ENCODE data around the gene NNAT. TPM values are rescaled to one million over a fixed set of nuclear protein-coding genes. Genes with fewer than 3 reads are reported as not detected.
A peak's percentile ranks its signal among the peaks of the same experiment; 100 is the strongest.

Gene NNAT
- total and polyA plus RNA-seq, 4 donors: 0.38 to 2.6 TPM; not detected in 2

DNA sequence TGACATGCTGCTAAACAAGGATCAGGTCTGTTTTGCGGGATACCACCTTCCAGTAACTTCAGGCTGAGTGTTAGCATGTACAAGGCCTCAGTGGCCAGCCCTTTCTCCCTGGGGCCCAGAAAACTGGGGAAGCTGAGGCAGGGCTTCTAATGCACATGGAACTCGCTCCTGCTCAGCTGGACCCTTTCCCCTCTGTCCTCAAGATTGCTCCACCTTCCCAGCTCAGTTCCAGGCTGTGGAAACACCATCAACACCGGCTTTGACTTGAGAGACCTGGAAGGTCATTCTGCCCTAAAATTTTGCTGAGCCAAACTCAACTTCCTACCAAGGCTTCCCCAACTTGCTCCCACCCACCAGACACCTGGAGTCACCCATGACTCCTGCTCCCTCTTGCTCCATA lies 10.8 kb downstream of the NNAT start:
- intact Hi-C loops (cut with DNase I): loop anchor here (5.0 kb wide), 2 partner anchors 140 to 335 kb away; no protein-coding TSS in a partner anchor

DNA sequence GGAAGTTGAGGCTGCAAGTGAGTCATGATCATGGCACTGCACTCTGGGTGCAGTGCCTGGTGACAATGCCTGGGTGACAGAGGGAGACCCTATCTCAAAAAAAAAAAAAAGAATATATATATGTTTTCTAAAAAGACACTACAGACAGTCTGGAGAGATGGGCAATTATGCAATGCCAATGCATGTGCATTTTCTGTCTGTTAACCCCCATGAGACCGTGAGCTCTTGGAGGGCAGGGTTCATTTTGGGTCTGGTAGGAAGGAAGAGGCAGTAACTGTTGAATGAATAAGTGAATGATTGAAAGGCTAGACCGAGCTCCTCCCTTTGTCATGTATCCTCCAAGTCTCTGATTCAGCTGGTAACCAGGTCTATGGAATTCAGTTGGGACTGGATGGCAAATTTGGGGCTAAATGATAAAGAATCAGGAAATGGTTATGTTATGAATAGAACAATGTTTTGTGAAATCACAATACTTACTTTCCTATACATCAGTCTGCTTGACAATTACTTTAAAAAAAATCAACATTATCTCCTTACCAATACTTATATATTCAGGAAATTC lies 12.2 kb downstream of the NNAT start:
- 90% methylated on average over 2 of the region's 2 CpGs for WGBS, 2 donors
- DNase-seq: no peak
- Histone ChIP-seq H3K4me3 (ENCODE audit: low read length in 2 of 2) (no peak overlapping the region), H3K36me3 (ENCODE audit: control insufficient read depth in 1 of 2, insufficient read depth in 2 of 2, low read length in 1 of 2) (no peaks in the 10 kb centered on the region), H3K9me3 (ENCODE audit: control insufficient read depth, low read length) (no peaks in the 10 kb centered on the region), H3K27me3 (ENCODE audit: control insufficient read depth in 1 of 2, insufficient read depth in 2 of 2, low read length in 1 of 2) (no peaks in the 10 kb centered on the region), H3K27ac (ENCODE audit: low read depth in 1 of 2, low read length in 2 of 2) (no peak overlapping the region), H3K4me1 (ENCODE audit: control insufficient read depth in 1 of 2, insufficient read depth in 2 of 2, low read length in 2 of 2) (no peaks in the 10 kb centered on the region)
- ATAC-seq (ENCODE audit: low FRiP score): no peak
- intact Hi-C loops (cut with DNase I): loop anchor here (5.0 kb wide), 2 partner anchors 141 to 336 kb away; no protein-coding TSS in a partner anchor

More for the DNA sequence above, 10.8 kb downstream of the NNAT start:
- Histone ChIP-seq H3K27ac (ENCODE audit: low read depth in 1 of 2, low read length in 2 of 2) (no peak overlapping the region), H3K4me1 (ENCODE audit: control insufficient read depth in 1 of 2, insufficient read depth in 2 of 2, low read length in 2 of 2) (no peaks in the 10 kb centered on the region), H3K4me3 (ENCODE audit: low read length in 2 of 2) (no peak overlapping the region), H3K27me3 (ENCODE audit: control insufficient read depth in 1 of 2, insufficient read depth in 2 of 2, low read length in 1 of 2) (no peaks in the 10 kb centered on the region), H3K9me3 (ENCODE audit: control insufficient read depth, low read length) (no peaks in the 10 kb centered on the region), H3K36me3 (ENCODE audit: control insufficient read depth in 1 of 2, insufficient read depth in 2 of 2, low read length in 1 of 2) (no peaks in the 10 kb centered on the region)
- WGBS, 2 donors: 79 to 90% methylated on average over 3 of the region's 3 CpGs
- ATAC-seq (ENCODE audit: low FRiP score): no peak
- DNase-seq: no peak

DNA sequence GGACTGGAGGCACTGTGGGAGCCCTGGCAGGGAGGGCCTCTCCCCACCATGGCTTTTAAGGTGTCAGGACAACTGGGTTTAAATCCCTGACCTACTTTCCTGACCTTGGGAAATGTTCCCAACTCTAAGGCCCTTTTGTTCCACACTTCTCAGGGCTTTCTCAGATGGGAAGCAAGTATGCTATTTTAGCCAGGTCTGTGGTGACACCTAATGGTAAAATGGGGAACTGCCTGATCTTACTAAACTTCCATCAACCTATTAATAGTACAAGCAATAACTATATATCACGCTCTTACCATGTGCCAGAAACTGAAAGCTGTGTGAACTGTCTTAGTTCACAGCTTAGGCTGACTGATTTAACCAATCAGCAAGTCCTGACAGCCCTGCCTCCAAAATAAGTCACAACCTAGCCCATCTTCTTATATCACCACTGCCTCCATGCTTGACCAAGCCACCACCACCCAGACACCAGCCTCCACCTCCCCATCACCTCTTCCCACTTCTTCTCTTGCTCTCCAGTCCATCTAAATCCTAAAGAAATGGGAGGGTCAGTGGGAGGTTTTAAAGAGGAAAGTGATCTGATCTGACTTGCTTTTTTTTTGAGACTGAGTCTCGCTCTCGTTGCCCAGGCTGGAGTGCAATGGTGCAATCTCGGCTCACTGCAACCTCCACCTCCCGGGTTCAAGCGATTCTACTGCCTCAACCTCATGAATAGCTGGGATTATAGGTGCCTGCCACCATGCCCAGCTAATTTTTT lies 13.5 kb downstream of the NNAT start:
- intact Hi-C loops (cut with DNase I): loop anchor here (1.0 to 5.0 kb wide), 4 partner anchors 142 to 337 kb away; no protein-coding TSS in a partner anchor
- Histone ChIP-seq H3K9me3 (ENCODE audit: control insufficient read depth, low read length) (no peaks in the 10 kb centered on the region), H3K4me3 (ENCODE audit: low read length in 2 of 2) (no peak overlapping the region), H3K4me1 (ENCODE audit: control insufficient read depth in 1 of 2, insufficient read depth in 2 of 2, low read length in 2 of 2) (no peaks in the 10 kb centered on the region), H3K27ac (ENCODE audit: low read depth in 1 of 2, low read length in 2 of 2) (no peak overlapping the region), H3K27me3 (ENCODE audit: control insufficient read depth in 1 of 2, insufficient read depth in 2 of 2, low read length in 1 of 2) (no peaks in the 10 kb centered on the region), H3K36me3 (ENCODE audit: control insufficient read depth in 1 of 2, insufficient read depth in 2 of 2, low read length in 1 of 2) (no peaks in the 10 kb centered on the region)
- DNase-seq (no peak), ATAC-seq (ENCODE audit: low FRiP score) (peak; percentile 87)
- 57 to 65% methylated on average over 6 of the region's 6 CpGs for WGBS, 2 donors

- 69 to 73% methylated on average over 10 of the region's 10 CpGs for WGBS, 2 donors
- Histone ChIP-seq H3K4me1 (ENCODE audit: control insufficient read depth in 1 of 2, insufficient read depth in 2 of 2, low read length in 2 of 2) (no peaks in the 10 kb centered on the region), H3K27me3 (ENCODE audit: control insufficient read depth in 1 of 2, insufficient read depth in 2 of 2, low read length in 1 of 2) (no peaks in the 10 kb centered on the region), H3K4me3 (ENCODE audit: low read length in 2 of 2) (no peak overlapping the region), H3K9me3 (ENCODE audit: control insufficient read depth, low read length) (no peaks in the 10 kb centered on the region), H3K36me3 (ENCODE audit: control insufficient read depth in 1 of 2, insufficient read depth in 2 of 2, low read length in 1 of 2) (no peaks in the 10 kb centered on the region), H3K27ac (ENCODE audit: low read depth in 1 of 2, low read length in 2 of 2) (no peak overlapping the region)
- ATAC-seq (ENCODE audit: low FRiP score) (no peak), DNase-seq (no peak)
- intact Hi-C loops (cut with DNase I): loop anchor here in 1 of 2 donors (2.0 kb wide), 1 partner anchor 267 kb away; no protein-coding TSS in a partner anchor
Measured at GRCh38 chr20:37535443-37536132, 14.5 kb downstream of the NNAT start.

DNA sequence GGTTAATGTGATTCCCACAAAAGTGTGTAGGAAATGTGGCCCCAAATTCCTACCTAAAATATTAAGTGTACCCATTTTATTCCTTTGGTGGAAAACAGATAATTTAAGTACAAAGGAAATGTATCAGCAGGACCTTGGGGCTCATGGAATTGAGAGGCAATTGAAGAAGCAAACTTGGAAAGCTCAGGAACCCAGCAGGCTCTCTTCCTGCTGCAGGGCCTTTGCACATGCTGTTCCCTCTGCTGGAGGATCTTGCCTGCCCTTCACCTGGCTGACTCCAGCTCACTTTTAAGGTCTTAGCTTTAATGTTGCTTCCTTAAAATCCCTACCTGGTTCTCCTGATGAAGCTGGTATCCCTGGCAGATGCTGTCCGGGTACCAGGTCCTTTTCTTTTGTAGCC lies 16.5 kb downstream of the NNAT start:
- 90 to 92% methylated on average over 1 of the region's 1 CpG for WGBS, 2 donors
- Histone ChIP-seq H3K36me3 (ENCODE audit: control insufficient read depth in 1 of 2, insufficient read depth in 2 of 2, low read length in 1 of 2) (no peaks in the 10 kb centered on the region), H3K4me1 (ENCODE audit: control insufficient read depth in 1 of 2, insufficient read depth in 2 of 2, low read length in 2 of 2) (no peaks in the 10 kb centered on the region), H3K27ac (ENCODE audit: low read depth in 1 of 2, low read length in 2 of 2) (no peak overlapping the region), H3K27me3 (ENCODE audit: control insufficient read depth in 1 of 2, insufficient read depth in 2 of 2, low read length in 1 of 2) (no peaks in the 10 kb centered on the region), H3K4me3 (ENCODE audit: low read length in 2 of 2) (no peak overlapping the region), H3K9me3 (ENCODE audit: control insufficient read depth, low read length) (no peaks in the 10 kb centered on the region)
- DNase-seq: no peak
- ATAC-seq (ENCODE audit: low FRiP score): no peak
- intact Hi-C loops (cut with DNase I): no loop called here

- Histone ChIP-seq H3K9me3 (ENCODE audit: control insufficient read depth, low read length) (no peaks in the 10 kb centered on the region), H3K4me1 (ENCODE audit: control insufficient read depth in 1 of 2, insufficient read depth in 2 of 2, low read length in 2 of 2) (no peaks in the 10 kb centered on the region), H3K27me3 (ENCODE audit: control insufficient read depth in 1 of 2, insufficient read depth in 2 of 2, low read length in 1 of 2) (no peaks in the 10 kb centered on the region), H3K27ac (ENCODE audit: low read depth in 1 of 2, low read length in 2 of 2) (no peak overlapping the region), H3K36me3 (ENCODE audit: control insufficient read depth in 1 of 2, insufficient read depth in 2 of 2, low read length in 1 of 2) (no peaks in the 10 kb centered on the region), H3K4me3 (ENCODE audit: low read length in 2 of 2) (no peak overlapping the region)
- ATAC-seq (ENCODE audit: low FRiP score) (no peak), DNase-seq (no peak)
- intact Hi-C loops (cut with DNase I): no loop called here
- 77 to 78% methylated on average over 5 of the region's 5 CpGs for WGBS, 2 donors
Measured at GRCh38 chr20:37538003-37538402, 17.0 kb downstream of the NNAT start.

GRCh38 chr20:37539424-37539823 lies 18.4 kb downstream of the NNAT start:
- Histone ChIP-seq H3K27me3 (ENCODE audit: control insufficient read depth in 1 of 2, insufficient read depth in 2 of 2, low read length in 1 of 2) (no peaks in the 10 kb centered on the region), H3K4me1 (ENCODE audit: control insufficient read depth in 1 of 2, insufficient read depth in 2 of 2, low read length in 2 of 2) (no peaks in the 10 kb centered on the region), H3K36me3 (ENCODE audit: control insufficient read depth in 1 of 2, insufficient read depth in 2 of 2, low read length in 1 of 2) (no peaks in the 10 kb centered on the region), H3K4me3 (ENCODE audit: low read length in 2 of 2) (no peak overlapping the region), H3K9me3 (ENCODE audit: control insufficient read depth, low read length) (no peaks in the 10 kb centered on the region), H3K27ac (ENCODE audit: low read depth in 1 of 2, low read length in 2 of 2) (no peak overlapping the region)
- intact Hi-C loops (cut with DNase I): no loop called here
- ATAC-seq (ENCODE audit: low FRiP score) (no peak), DNase-seq (no peak)
- 83 to 84% methylated on average over 4 of the region's 4 CpGs for WGBS, 2 donors

- 30 to 32% methylated on average over 5 of the region's 5 CpGs for WGBS, 2 donors
- Histone ChIP-seq H3K4me1 (ENCODE audit: control insufficient read depth in 1 of 2, insufficient read depth in 2 of 2, low read length in 2 of 2) (no peaks in the 10 kb centered on the region), H3K4me3 (ENCODE audit: low read length in 2 of 2) (no peak overlapping the region), H3K27me3 (ENCODE audit: control insufficient read depth in 1 of 2, insufficient read depth in 2 of 2, low read length in 1 of 2) (no peaks in the 10 kb centered on the region), H3K27ac (ENCODE audit: low read depth in 1 of 2, low read length in 2 of 2) (no peak overlapping the region), H3K9me3 (ENCODE audit: control insufficient read depth, low read length) (no peaks in the 10 kb centered on the region), H3K36me3 (ENCODE audit: control insufficient read depth in 1 of 2, insufficient read depth in 2 of 2, low read length in 1 of 2) (no peaks in the 10 kb centered on the region)
- intact Hi-C loops (cut with DNase I): no loop called here
- ATAC-seq (ENCODE audit: low FRiP score) (no peak), DNase-seq (no peak)
Measured at GRCh38 chr20:37540001-37540400, 19.0 kb downstream of the NNAT start.

Measured in aorta (tissue), 5 donors.